Stomach (tissue), 4 donors: ENCODE measurements around the gene GMDS.

Experiments used
- POLR2A ChIP-seq, 4 donors: fragments of 450-650 bp; IDR thresholded peaks; one replicate each; pipeline ENCODE4 v1.6.1; 2016; ENCODE audit warnings: antibody characterized with exemption in 4 of 4, control low read depth in 2 of 4, mild to moderate bottlenecking in 1 of 4, moderate library complexity in 1 of 4
- TF ChIP-seq, protein P1 (sequence below), 7 experiments: fragments of 450-650 bp in 4 of 7; fragments of 200-600 bp in 3 of 7; sonication (generic) in 3 of 7; IDR thresholded peaks; one replicate each; pipeline ENCODE4 v1.5.1; 2016 to 2019; ENCODE audit warnings: antibody characterized with exemption in 7 of 7, control low read depth in 2 of 7, mild to moderate bottlenecking in 1 of 7

DNA sequence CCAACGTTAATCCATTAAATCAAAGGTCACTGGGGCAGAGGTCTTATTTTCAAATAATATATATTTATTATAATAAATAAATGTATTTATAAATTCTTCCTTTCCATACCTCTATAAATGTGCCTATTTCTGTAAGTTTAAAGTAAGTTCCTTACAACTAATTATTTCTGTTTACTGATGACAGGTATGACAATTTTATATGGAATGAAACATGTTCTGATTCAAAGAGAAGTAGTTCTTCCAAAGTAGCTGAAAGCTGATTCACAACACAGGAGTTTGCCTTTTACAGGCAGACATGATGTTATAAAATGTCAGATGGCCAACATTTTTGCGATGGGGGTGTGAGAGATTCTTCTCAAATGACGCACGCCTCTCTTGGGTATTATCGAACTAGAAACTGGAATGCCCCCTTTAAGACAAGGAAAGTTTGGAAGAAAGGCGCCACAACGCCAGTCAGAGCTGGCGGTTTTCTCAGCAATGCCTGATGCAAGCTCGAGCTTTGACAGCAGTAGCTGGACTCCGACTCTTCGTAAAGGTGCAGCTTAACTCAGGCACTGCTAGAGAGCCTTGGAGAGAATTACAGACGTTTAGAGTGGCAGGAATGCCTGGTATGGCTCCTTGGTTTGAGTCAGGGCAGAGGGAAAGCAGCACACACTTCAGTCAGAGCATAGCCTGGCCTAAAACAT, 543.6 kb downstream of the GMDS start:
- TF ChIP-seq, protein P1, sequence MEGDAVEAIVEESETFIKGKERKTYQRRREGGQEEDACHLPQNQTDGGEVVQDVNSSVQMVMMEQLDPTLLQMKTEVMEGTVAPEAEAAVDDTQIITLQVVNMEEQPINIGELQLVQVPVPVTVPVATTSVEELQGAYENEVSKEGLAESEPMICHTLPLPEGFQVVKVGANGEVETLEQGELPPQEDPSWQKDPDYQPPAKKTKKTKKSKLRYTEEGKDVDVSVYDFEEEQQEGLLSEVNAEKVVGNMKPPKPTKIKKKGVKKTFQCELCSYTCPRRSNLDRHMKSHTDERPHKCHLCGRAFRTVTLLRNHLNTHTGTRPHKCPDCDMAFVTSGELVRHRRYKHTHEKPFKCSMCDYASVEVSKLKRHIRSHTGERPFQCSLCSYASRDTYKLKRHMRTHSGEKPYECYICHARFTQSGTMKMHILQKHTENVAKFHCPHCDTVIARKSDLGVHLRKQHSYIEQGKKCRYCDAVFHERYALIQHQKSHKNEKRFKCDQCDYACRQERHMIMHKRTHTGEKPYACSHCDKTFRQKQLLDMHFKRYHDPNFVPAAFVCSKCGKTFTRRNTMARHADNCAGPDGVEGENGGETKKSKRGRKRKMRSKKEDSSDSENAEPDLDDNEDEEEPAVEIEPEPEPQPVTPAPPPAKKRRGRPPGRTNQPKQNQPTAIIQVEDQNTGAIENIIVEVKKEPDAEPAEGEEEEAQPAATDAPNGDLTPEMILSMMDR (IDR thresholded peaks at IDR 0.05), result no peak
- no peak for TF ChIP-seq POLR2A (IDR thresholded peaks at IDR 0.05)
